HG03025 (cell line): Measurements from ENCODE around the gene SLC15A4.

ENCODE experiments used
- ATAC-seq: cut with Tn5 transposase; IDR thresholded peaks from one replicate; pipeline ENCODE4 v1.9.1; 2021; ENCODE audit warnings: mild to moderate bottlenecking, moderate library complexity; ENCODE audit not compliant: unreplicated experiment, low FRiP score

SLC15A4 gene

DNA sequence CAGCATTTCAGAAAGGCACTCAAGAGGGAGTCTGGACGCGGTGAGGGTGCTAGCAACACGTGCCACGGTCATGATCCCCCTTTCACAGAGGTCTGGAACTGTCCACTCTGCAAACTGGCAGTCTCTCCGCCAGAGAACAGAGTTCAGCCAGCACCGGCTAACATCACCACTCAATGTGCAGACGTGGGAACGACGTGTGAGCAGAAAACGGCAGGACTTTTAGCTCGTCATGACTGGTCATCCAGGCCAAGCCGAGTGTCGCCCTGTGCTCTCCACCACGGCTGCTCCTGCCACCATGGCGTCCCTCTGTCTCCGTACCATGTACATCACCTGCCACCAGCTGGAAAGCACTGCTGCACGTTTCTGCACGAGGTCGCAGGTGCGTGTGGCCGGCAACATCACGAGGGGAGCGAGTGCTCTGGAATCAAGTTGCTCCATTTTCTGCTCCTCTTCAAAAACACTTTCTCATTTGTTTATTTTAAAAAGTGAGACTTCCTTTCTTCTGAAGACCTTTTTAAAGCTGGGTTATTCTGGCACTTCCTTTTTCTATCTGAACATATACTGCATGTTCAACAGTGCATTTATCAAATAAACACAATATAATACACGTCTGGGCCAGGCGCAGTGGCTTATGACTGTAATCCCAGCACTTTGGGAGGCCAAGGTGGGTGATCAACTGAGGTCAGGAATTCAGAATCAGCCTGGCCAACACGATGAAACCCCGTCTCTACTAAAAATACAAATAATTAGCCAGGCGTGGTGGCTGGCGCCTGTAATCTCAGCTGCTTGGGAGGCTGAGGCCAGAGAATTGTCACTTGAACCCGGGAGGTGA is 28.0 kb downstream of the SLC15A4 start:
- no peak for ATAC-seq

DNA sequence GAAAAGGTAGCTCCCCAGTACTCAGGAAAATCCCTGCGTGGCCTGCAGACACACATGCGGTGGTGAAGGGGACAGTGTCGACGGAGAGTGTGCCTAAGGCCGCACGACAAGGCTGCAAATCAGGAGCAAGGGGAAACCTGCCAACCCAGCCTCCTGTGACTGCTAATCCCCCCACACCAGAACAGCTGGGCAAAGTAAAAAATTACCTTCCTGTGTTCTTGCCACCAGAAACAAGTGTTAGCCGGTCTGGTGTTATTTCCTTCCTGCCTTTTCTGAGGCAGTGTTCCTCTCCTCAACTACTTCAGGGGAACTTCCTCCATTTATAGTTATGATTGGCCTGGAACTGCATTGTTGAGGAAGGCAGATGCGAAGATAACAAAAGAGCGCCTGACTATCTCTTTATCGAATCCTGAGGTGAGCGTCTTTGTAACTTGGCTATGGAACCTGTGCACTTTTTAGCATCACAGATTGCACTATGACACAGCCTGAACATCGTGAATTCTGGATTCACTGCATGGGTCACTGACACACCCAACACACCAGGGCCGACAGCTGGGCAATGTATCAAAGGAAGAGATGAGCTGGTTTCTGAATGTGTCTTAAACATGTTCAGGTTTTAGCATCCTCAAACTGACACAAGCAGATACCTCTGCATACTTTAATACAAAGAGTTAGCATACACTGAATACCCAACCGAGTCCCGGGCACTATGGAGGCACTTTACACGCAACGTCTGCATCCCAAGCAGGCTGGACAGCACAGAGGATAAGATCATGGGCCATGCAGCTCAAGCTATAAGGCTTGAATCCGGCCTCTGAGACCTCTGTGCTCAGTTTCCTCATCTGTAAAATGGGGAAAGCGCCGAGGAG is 28.9 kb downstream of the SLC15A4 start:
- no peak for ATAC-seq

DNA sequence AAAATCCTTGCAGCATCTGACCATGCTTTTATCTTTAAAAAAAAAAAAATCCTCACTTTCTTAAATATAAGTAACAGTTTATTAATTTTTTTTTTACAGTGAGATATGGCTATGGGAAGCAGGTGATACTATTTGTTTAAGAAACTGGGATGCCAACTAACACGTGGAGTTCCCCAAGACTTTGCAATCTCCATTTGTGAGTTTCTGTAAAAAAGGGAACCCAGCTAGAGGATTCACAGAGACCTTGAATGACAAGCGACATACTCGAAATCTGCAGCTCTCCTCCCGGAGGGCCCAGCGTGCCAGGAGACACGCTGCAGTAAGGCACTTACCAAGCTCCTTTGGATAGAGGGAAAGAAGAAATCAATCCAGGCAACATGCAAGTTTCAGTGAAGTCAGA is 30.1 kb downstream of the SLC15A4 start:
- no peak for ATAC-seq

DNA sequence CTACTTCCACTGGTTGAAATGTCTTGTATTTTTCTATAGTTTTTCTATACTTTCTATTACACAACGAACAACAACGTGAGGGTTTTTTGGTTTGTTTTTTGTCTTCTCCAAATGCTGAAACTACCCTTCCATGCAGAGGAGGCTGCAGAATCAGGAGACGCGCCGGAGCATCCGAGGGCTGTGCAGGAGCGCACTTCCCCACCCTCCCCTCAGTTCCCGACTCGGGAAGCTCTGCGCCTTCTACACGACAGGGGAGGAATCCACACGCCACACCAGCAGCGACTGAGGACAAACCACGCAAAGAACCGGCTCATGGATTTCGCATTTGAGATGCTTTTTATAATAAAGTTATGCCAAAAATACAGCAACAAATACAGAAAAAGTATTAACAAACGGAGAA is 30.9 kb downstream of the SLC15A4 start:
- ATAC-seq = no peak

DNA sequence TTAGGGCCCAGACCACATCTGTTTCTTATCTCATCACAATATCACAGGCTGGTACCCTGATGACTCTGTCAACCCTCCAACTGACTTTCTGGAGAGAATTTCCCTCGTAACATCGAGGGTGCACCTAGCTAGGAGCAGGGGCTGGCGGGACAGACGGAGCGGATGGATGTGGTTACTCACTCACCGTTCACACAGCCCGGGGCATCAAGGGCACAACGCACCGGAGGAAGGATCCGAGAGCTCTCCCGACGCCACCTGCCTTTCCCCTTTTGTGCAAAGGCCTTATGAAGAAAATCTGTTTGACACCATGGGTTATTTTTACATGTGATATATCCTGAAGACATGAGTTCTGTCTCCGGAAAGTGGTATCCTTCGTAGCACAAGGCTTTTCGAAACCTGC is 31.4 kb downstream of the SLC15A4 start:
- no peak for ATAC-seq

DNA sequence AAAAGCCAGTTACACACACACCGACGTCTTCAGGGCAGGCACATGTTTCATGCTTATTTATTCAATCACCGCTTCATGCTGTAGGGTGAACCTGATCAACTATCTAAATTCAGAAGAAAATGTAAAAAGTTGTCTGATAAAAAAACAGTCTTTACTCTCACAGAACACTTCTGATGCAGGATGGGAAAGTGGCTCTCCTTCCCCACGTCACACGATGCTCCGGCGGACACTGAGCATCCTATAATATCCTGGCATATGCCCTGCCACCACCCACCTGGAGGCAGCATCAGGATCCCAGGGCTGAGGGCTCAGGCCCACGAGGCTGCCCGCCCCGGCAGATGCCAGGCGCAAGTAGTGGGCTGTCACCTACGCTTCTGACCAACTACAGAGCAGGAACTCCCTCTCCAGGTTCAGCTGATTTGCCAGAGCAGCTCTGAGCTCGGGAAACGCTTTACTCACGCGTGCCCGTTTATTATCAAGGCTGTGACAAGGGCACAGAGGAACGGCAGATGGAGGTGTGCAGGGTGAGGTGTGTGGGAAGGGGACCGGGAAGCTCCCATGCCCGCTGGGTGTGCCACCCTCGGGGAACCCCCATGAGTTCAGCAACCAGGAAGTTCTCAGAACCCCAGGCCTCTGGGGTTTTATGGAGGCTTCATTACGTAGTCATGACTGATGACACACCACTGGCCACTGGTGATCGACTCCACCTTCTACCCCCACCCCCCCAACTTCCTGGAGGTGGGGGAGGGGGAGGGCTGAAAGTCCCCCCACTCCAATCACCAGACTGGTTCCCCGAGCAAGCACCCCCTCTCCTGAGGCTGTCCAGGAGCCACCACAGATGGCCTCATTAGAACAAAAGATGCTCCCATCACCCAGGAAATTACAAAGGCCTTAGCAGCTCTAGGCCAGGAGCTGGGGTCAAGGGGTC is 32.1 kb downstream of the SLC15A4 start:
- no peak for ATAC-seq

DNA sequence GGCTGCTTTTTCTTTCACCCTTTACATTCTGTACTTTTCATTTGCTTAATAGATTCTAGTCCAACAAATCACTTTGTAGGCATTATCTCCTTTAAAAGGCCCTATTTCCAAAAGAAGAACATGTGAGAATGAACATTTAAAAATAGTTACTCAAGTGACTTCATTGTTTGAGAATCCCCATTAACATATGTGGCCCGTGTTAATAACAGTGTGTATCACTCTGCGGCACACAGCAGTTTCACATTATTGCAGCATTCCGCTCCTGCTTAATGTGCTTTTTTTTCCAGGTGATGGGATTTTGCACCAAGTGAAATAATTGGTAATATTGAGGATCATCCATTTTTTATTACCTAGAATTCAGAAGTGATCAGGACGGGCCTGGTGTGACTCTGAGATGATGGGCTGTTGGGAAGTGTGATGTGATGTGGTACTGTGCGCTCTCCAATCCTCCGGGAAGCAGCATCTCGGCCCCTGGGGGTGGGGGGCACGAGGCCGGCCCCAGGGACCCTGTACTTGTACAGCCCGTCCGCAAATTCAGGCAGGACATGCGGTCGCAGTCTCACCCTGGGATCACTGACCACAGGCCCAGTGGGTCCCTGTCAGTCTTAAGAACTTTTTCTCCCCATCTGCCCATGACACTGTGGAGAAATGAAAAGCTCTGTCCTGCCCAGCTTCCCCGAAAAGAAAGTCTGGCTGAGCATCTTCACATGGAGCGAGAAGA is 32.9 kb downstream of the SLC15A4 start:
- no peak for ATAC-seq

DNA sequence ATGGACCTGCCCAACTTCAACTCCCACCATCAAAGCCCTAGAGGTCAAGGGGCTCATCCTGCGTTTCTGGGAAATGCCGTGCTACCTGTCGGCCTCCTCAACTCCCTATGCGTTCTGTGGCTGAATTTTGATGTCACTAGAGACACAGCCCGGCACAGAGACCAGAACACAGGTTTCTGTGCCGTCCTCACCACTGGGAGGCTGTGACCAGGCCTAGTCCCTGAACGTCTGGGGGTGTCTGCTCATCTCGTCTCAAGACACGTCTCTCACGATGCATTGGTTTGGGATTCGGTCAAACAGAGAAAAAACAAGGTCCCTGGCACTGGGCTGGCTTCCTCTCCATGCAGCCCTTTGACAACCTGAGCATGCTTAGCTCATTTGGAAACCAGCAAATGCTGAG is 33.5 kb downstream of the SLC15A4 start:
- ATAC-seq = no peak

DNA sequence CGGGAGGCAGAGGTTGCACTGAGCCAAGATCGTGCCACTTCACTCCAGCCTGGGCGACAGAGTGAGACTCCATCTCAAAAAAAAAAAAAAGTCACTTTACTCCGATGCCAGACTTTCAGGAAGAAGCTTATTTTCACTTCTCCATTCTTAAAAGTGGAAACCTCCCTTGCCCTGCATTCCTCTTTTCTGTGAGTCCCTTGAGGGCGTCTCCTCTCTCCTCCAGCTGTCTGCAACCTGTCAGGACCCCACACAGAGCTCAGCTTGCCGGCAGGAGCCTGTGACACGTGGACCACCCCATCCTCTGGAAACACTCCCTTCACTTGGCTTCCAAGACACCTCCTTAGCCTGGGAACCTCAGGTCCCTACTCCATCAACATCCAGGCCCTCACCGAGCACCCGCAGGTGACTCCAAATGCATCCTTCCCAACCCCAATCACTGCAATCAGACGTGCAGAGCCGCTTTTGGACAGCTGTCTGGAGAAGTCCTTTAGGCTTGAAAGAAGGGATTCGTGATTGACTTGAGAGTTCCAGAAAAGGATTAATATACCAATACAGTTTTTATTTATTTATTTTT is 34.3 kb downstream of the SLC15A4 start:
- no peak for ATAC-seq

DNA sequence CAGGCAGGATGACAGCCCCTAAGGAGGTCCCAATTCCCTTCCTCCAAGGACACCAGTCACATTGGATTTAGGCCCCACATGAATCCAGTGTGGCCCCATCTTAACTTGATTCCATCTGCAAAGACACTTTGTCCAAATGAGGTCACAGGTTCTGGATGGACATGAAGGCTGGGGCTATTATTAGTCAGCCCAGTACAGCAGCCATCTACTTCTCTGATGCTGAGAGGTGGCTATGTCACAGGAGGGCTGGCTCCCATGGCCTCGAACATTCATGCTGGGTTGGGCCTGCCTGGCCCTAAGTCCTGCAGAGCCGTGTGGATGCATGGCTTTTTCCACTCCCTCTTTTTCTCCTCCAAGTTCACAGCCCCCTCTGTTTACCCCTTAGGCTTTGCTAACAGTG is 35.9 kb downstream of the SLC15A4 start:
- ATAC-seq = no peak

DNA sequence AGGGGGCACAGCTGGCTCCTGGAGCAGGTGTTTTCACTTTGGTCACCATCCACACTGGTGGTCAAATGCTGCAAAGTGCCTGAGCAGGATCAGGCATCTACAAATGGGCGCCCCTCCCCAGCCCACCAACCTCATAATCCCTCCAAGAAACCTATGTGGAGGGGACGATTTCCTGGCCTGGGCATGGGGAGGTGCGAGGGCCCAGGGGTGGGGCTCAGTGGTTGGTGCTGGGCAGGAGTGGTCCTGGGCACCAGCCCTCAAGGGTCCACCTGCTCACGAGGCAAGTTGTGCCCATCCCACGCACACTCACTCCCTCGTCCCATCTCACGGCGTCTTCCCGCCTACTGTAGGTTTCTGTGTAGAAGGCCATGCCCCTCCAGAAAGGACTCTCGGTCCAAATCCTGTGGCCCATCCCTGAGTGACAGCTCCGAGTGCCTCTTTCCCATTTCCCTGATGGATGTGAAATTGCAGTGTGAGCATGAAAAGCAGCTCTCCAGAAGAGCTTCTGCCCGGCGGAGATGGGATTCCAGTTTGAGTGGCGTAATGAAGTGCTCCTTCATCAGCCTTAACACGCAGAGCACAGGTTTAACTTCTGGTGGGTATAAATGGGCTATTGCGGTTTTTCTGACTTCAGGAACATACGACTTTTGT is 36.9 kb downstream of the SLC15A4 start:
- no peak for ATAC-seq

DNA sequence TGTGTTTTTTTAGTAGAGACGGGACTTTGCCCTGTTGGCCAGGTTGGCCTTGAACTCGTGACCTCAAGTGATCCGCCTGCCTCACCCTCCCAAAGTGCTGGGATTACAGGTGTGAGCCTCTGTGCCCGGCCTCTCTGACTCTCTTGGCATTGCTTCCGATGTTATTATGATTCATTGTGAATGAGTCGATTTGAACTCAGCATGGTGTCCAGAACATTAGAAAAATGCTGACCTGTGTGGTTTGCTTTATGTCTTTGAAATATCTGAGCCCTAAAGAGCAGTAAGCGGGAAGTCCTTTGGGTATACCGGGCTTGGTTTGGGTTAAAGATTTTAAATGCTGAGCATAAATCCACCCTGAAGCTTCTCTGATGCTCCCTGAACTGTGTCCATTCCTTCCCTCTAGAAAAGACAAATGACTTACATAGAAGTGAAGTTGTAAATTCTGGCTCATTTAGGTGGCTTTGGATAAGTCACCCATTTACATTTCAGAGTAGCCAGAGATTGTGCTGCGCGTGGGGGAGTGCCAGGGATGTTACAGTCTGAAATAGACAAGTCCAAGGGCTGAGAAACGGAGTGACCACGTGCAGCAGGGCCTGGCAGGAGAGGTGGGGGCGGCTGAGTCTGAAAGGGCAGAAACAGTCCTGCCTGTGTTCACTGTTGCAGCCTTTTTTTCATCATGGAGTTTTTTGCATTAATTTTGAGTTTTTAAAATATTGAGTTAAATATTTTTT is 39.6 kb downstream of the SLC15A4 start:
- no peak for ATAC-seq

DNA sequence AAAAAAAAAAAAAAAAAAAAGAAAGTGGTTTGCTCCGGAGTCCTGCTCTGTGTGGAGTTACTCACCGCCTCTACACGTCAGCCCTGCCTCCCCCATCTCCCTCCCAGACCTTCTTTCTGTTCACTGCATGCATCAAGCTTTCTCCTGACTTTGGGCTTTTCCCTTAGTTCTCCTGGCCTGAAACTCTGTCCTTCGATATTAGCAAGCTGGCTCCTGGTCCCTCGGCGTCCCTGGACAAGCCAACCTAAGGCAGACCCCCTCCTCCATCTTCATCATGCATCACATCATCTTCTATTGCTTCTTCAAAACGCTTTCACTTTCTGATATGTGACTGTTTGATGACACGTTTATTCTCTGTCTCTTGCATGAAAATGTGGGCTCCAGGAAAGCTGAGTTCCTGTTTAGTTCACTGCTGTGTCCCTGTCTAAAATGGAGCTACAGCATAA is 40.6 kb downstream of the SLC15A4 start:
- no peak for ATAC-seq

DNA sequence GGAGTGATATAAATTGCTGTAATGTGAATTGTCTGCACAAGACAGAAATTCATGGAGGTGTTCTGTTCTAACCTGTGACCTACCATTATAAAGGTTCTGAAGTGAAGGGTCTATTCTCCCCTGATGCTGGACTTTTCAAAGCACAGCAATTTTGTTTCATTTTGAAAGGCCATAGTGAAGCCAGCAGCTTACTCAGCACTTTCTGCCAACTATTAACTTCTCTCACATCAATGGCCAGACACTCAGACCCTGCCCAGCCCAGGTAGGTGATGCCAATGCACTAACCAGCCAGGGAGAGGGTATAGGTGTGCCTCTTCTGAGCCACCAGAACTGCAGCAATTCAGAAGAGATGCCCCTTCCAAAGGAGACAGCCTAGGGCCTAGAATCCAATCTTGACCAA is 43.9 kb downstream of the SLC15A4 start:
- no peak for ATAC-seq

DNA sequence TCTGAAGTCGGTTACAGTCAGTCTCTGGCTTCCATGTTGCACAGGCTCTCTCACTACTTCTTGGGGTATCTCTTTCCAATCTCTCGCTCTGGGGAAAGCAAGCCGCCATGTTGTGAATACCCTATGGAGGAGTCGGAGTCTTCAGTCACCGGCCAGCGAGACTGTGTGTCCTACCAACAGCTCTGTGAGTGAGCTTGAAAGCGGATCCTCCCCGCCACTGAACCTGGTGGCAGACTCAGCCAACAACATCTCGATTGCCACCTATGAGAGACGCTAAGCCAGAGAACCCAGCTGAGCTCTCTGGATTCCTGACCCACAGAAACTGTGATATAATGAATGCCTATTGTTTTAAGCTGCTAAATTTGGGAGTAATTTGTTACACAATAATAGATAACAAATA is 51.5 kb downstream of the SLC15A4 start:
- ATAC-seq = no peak

DNA sequence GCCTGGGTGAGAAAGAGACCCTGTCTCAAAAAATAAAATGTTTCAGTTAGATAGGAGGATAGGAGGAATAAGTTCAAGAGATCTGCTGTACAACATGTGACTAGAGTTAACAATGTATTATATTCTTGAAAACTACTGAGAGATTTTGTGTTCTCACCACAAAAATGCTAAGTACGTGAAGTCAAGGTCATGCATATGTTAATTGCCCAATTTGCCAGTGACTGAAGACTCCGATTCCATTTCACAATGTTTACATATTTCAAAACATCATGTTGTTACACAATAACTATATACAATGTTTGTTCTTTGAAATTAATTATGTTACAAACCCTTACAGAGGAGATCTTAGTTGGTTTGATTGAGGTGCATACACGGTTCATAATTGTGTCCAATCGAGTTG is 52.1 kb downstream of the SLC15A4 start:
- no peak for ATAC-seq

DNA sequence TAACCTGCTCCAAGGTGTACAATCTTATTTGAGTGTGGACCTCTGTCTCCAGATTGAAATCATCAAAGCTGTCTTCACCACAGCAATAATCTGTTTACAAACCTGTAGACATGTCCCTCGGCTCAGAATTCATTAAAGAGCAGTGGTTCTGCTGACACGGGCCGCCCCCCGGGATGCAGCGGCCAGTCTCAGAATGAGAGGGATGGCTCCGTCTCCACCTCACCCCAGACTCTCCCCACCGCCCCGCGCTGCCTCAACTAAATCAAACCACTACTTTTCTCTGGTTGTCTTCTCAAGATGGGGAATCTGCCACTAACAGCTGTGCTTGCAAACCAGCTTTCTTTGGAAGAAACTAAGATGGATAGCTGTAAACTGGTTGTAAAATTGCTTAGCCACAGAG is 56.2 kb downstream of the SLC15A4 start:
- ATAC-seq = no peak

DNA sequence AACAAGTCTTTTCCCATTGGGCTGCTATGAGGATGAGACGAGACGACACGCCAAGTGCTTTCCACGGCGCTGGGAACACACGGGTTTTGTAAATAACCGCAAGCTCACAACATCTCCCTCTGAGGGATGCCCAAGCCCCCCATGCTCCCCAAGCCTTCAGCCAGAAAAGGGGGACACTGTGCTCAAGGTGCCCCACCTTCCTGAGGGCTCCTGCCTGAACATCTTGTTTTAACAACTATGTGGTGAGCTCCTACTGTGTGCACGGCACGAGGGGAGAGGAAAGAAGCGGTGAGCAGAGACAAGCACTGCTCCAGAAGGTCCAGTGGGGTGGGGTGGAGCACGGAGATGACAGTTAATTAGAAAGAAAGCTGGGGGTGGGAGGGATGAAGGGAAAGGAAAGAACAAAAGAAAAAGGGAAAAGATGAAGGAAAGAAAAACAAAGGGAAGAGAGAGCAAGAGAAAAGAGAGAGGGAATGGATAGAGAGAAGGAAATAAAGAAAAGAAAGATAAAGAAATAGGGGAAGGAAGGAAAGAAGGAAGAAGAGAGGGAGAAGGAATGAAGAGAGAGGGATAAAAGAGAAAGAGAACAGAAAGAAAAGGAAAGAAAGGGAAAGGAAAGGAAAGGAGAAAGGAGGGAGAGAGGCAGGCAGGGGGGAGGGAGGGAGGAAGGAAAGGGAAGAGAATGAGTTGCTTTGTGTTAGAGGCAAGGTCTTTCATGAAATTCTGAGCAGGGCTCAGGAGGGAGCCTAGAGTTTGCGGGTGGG is 56.8 kb downstream of the SLC15A4 start:
- no peak for ATAC-seq
